Testis (tissue), 3 donors: ENCODE data around the gene MAP4K1. TPM values are rescaled to one million over a fixed set of nuclear protein-coding genes. Genes with fewer than 3 reads are reported as not detected.
"Not testable (repeated sequence)": the region's sequence is repeated elsewhere in the genome, so short reads cannot be mapped to it uniquely, and the experiment has no call there.

Experiments
- DNase-seq: peaks from one replicate; pipeline ENCODE4 v3.0.0-alpha.2; 2019
- H3K27ac ChIP-seq, 2 donors: fragments of 200-600 bp; sonication (generic); one replicate each; pipeline ENCODE4 v1.5.1; 2019
- H3K27me3 ChIP-seq: fragments of 200-600 bp; sonication (generic); one replicate; pipeline ENCODE4 v1.5.1; 2019
- H3K36me3 ChIP-seq: fragments of 200-600 bp; sonication (generic); one replicate; pipeline ENCODE4 v1.5.1; 2017; ENCODE audit warnings: low read depth; ENCODE audit errors: missing control alignments
- H3K4me1 ChIP-seq: fragments of 200-600 bp; sonication (generic); one replicate; pipeline ENCODE4 v1.5.1; 2019
- H3K4me3 ChIP-seq, 2 donors: fragments of 200-600 bp; sonication (generic); one replicate each; pipeline ENCODE4 v1.5.1; 2017 to 2019
- H3K9me3 ChIP-seq: fragments of 200-600 bp; sonication (generic); one replicate; pipeline ENCODE4 v1.5.1; 2017
- CTCF ChIP-seq, 3 experiments: fragments of 450-650 bp in 2 of 3; fragments of 200-600 bp in 1 of 3; sonication (generic) in 1 of 3; IDR thresholded peaks; one replicate each; pipeline ENCODE4 v1.5.1; 2016 to 2019; ENCODE audit warnings: antibody characterized with exemption in 3 of 3, mild to moderate bottlenecking in 2 of 3, moderate library complexity in 1 of 3
- POLR2A ChIP-seq: fragments of 450-650 bp; IDR thresholded peaks from one replicate; pipeline ENCODE4 v1.6.1; 2017; ENCODE audit warnings: antibody characterized with exemption, mild to moderate bottlenecking, moderate library complexity
- WGBS, 2 donors: methylation state at CpG; one replicate each; pipeline ENCODE4 v1.1.5; 2018; 5-methylcytosine and 5-hydroxymethylcytosine counted together
- intact Hi-C: fragments of 100-400 bp; cut with DNase I; formaldehyde crosslinking; loops from one replicate; pipeline ENCODE4 v1.15.1; 2023; ENCODE audit warnings: low total_unique reads
- polyA plus RNA-seq: library from polyadenylated mRNA; stranded (reverse); fragments of 350-450 nt; fragmentation: Illumina TruSeq; extraction: RNeasy Lipid Tissue Mini Kit (QIAGEN cat#74804); gene quantifications from one replicate; pipeline ENCODE4 v1.2.3, GENCODE V29; 2014; ENCODE audit warnings: low read depth, low replicate concordance; ENCODE audit not compliant: insufficient read depth
- total RNA-seq, 2 donors: library from RNA; depleted of rRNA; stranded (reverse); fragments of >200 nt; gene quantifications; one replicate each; pipeline ENCODE4 v1.2.3, GENCODE V29; 2016

Gene MAP4K1
- total and polyA plus RNA-seq, 3 donors from 2014 or later: 2.8 to 9.9 (median 8.3) TPM

- Histone ChIP-seq H3K4me1 (no peaks in the 10 kb centered on the region), H3K9me3 (no peaks in the 10 kb centered on the region), H3K36me3 (no peaks in the 10 kb centered on the region), H3K27ac (no peak overlapping the region), H3K27me3 (no peaks in the 10 kb centered on the region), H3K4me3 (no peak overlapping the region)
- intact Hi-C loops: no loop called here
- peak; percentile 76 for DNase-seq
- 72 to 76% methylated on average over 16 to 17 of the region's 17 CpGs for WGBS, 2 donors
- peak; percentile 85 to 91 (median 88) for TF ChIP-seq CTCF (IDR thresholded peaks at IDR 0.05)
- no peak for TF ChIP-seq POLR2A
Measured at GRCh38 chr19:38634757-38635482, 17.2 kb upstream of the MAP4K1 start.

- DNase-seq: no peak
- 87 to 91% methylated on average over 13 to 16 of the region's 16 CpGs for WGBS, 2 donors
- no peaks in the 10 kb centered on the region for H3K4me1 ChIP-seq
- TF ChIP-seq POLR2A: no peak
- no peak for TF ChIP-seq CTCF (IDR thresholded peaks at IDR 0.05)
- H3K36me3 ChIP-seq: no peaks in the 10 kb centered on the region
- no peaks in the 10 kb centered on the region for H3K9me3 ChIP-seq
- H3K27ac ChIP-seq: no peak overlapping the region
- intact Hi-C loops: no loop called here
- no peaks in the 10 kb centered on the region for H3K27me3 ChIP-seq
- H3K4me3 ChIP-seq: no peak overlapping the region
Measured at GRCh38 chr19:38632476-38633213, 14.9 kb upstream of the MAP4K1 start.

GRCh38 chr19:38631811-38632475, 14.2 kb upstream of the MAP4K1 start:
- H3K4me1 ChIP-seq, H3K27ac ChIP-seq, H3K27me3 ChIP-seq, H3K36me3 ChIP-seq, H3K4me3 ChIP-seq, H3K9me3 ChIP-seq, DNase-seq, intact Hi-C loops: not testable (repeated sequence)
- WGBS, 2 donors: 74 to 79% methylated on average over 7 of the region's 7 CpGs

GRCh38 chr19:38631301-38631700, 13.5 kb upstream of the MAP4K1 start:
- intact Hi-C loops, H3K36me3 ChIP-seq, H3K4me3 ChIP-seq, H3K27me3 ChIP-seq, DNase-seq, H3K4me1 ChIP-seq, H3K9me3 ChIP-seq, H3K27ac ChIP-seq: not testable (repeated sequence)
- WGBS, 2 donors: 78 to 83% methylated on average over 11 of the region's 11 CpGs

GRCh38 chr19:38629568-38629967, 11.8 kb upstream of the MAP4K1 start:
- intact Hi-C loops: no loop called here
- TF ChIP-seq POLR2A (no peak), CTCF (IDR thresholded peaks at IDR 0.05) (no peak)

More at GRCh38 chr19:38629568-38629967, 11.8 kb upstream of the MAP4K1 start:
- Histone ChIP-seq H3K4me1 (no peaks in the 10 kb centered on the region), H3K27me3 (no peaks in the 10 kb centered on the region), H3K9me3 (no peaks in the 10 kb centered on the region), H3K27ac (no peak overlapping the region), H3K36me3 (no peaks in the 10 kb centered on the region), H3K4me3 (no peak overlapping the region)
- DNase-seq: no peak
- 91 to 96% methylated on average over 6 of the region's 6 CpGs for WGBS, 2 donors
